GM21723 (cell line): ENCODE results near the gene TSSK6.

Experiments used
- ATAC-seq: cut with Tn5 transposase; IDR thresholded peaks from one replicate; pipeline ENCODE4 v1.9.1; 2021; ENCODE audit warnings: mild to moderate bottlenecking, moderate library complexity; ENCODE audit not compliant: unreplicated experiment

TSSK6 gene

DNA sequence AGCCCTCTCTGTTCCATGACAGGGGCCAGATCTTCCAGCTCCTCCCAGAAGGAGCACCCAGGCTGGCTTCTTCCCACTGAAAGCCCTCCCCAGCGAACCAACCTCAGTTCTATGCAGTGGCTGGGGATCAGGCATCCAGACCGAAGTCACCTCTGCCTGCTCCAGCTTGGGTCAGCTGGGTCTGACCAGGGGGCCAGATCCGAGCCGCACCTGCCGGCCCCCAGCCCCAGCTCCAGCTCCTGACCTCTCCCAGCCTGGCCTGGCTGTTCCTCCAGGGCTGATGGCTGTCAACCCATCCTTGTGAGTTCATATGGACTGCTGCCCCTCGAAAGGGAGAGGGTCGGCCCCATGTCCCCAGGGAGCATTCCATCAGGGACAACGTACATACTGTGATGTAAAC is 8.0 kb downstream of the TSSK6 start:
- no peak for ATAC-seq

DNA sequence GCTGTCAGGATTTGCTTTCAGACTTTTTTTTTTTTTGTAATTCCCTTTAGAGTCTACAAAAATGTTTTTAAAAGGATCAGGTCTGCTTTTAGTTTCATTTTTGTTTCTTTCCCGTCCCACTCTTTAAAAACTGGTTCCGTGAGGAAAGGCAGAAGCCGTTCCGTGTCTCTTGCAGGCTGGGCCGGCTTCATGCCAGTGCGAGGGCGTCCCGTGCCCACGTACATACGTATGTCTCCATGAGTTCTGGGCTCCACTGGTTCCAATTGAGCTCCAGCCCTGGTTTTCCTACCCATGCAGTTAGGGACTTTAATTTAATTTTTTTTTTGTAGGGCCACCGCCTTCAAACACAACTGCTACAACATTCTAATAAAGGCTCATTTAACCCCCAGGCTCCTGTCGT is 8.8 kb downstream of the TSSK6 start:
- no peak for ATAC-seq

DNA sequence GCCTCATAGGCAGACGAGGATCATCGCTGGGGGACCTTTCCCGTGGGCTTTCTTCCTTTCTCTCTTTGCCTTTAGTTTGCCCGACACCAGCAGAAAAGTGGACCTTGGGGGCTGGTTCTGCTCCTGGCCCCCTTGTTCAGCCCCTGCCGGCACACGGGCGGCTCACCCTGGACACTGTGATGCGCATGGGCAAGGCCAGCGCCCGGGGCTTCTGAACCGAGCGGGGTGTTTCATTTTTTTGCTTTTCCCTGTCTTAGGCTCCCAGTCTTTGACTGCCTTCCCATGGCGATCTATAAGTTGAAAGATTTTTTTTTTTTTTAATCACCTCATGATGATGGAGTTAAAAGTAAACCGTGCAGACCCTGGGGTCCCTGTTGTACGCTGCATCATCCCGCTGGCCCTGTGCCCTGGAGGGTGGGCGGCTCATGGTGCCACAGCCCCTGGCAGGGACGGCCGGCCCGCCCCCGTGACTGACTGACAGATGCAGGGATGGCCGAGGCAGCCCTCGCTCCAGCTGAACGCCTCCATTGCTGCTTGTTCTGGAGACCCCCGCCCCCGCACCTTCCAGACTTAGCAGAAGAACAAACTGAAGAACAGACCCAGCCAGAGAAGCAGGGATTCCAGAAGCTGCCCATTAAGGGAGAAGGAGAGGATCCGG is 9.6 kb downstream of the TSSK6 start:
- ATAC-seq: no peak

DNA sequence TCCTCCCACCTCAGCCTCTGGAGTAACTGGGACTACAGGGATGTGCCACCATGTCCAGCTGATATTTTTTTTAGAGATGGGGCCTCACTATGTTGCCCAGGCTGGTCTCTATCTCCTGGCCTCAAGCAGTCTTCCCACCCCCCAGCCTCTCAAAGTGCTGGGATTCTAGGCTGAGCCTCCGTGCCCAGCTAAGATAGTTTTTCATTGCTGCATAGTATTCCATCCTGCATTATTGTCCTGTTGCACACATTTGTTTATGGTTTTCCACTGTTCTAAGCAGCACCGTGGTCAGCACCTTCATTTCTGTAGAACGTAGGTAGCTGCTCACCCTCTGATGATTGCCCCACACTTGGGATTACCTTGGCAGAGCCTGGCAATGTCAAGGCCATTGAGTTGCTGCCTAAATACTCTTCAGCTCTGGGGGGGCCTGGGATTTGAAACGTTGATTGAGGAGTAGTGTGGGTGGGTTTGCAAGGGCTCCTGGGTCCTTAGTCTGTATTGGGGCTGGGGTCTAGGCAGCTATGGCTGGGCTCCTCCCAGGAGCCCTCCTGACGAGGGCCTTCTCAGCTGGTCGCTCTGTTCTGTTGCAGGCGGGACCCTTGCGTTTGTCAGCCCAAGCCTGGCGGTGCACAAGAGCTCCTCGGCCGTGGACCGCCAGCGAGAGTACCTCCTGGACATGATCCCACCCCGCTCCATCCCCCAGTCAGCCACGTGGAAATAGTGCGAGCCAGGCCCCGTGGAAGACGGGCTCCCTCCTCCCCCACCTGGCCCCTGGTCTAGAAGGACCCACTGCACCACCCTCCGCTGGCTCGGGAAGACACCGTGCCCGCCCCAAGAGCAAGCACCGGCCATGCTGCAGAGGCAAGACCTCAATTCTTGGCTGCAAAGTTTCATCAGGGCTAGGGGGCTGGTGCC is 10.3 kb downstream of the TSSK6 start:
- no peak for ATAC-seq

GRCh38 chr19:19502808-19503602 is 12.3 kb downstream of the TSSK6 start:
- ATAC-seq: no peak

- no peak for ATAC-seq
Measured at GRCh38 chr19:19502281-19502680, 13.1 kb downstream of the TSSK6 start.

GRCh38 chr19:19501798-19502197 is 13.6 kb downstream of the TSSK6 start:
- no peak for ATAC-seq

GRCh38 chr19:19500975-19501644 is 14.2 kb downstream of the TSSK6 start:
- ATAC-seq: no peak

DNA sequence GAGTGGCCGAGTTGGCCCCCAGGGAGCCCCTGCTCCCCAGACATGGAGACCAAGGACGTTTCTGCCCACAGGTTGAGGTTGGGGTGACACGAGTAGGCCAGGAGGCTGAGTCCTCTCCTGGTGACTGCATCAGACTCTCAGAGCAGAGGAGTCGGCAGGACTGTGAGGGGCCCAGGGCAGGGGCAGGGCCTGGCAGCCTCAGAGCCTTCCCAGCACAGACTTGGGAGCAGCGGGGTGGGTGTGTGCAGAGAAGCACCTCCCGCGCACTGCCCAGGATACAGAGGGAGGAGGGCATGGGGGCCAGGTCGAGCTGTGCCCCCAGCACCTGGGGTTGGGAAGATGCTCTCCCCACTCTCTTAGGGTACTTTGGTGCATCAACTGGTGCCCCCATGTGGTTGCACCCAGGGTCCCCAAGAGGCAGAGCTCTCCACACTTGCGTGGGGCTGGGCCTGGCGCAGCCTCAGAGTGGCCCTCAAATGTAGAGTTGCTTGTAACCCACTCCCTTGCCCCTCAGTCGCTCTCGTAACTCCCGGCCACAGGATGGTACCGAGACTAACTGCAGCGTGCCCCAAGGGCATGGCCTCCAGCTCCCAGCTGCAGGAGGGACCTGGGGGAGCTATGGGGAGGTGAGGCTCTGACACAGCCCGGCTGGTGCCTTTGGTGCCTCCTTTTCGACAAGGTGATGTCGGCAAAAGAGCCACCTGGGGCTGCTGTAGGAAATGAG is 15.9 kb downstream of the TSSK6 start:
- no peak for ATAC-seq

DNA sequence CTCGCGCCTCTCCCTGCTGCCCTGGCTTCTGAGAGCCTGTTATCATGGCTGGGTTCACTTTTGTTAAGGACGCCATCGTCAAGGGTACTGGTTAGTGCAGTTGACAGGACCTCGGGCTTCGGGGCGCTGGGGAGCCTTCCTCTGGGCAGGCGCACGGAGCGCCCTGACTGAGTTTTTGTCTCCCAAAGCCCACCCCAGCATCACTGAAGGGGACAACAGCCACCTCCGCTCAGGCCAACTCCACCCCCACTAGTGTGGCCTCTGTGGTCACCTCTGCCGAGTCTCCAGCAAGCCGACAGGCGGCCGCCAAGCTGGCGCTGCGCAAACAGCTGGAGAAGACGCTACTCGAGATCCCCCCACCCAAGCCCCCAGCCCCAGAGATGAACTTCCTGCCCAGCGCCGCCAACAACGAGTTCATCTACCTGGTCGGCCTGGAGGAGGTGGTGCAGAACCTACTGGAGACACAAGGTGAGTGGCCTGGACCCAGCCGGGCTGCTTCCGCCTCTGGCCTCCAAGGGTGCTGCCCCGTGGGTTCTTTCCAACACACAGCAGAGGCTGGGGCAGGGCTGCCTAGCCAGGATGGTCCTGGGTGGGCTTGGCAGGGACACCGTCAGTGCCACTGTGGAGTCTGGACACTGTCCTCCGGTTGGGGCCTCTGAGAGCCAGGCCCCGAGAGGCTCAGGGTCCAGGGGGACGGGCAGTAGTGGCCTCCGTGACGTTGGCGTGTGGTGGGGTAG is 16.9 kb downstream of the TSSK6 start:
- ATAC-seq: no peak

GRCh38 chr19:19495614-19496603 is 19.4 kb downstream of the TSSK6 start:
- no peak for ATAC-seq

DNA sequence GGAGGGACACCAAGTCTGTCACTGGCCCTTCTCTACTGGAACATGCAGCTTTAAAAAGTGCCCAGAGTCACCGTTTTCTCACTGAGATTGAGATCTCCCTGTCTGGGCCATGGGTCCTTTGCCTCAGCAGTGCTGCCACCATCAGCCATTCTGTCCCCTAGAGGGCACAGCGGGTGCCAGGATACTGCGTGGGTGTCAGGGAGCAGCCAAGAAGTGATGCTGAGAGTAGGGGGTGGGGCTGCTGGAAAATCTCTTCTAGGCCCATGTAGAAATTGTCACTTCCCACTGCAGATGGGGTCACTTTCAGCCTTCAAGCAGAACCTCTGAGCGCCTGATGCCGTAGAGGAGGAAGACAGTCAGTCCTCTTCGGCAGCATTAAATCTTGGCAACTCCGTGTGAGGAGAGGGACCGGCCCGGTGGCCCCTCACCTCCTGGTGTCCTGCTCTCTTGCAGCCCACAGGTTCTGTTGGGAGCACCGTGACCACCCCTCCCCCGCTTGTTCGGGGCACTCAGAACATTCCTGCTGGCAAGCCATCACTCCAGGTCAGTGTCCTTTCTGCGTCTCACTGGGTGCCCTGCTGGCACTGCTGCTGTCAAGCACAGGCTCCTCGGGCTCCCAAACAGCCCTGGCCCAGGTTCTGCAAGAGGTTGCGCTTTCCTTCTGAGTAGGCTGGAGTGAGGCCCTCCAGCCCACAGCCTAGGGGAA is 21.4 kb downstream of the TSSK6 start:
- no peak for ATAC-seq

GRCh38 chr19:19492026-19492610 is 23.2 kb downstream of the TSSK6 start:
- no peak for ATAC-seq

- ATAC-seq: no peak
Measured at GRCh38 chr19:19491321-19492025, 23.9 kb downstream of the TSSK6 start.

GRCh38 chr19:19490214-19490968 is 25.0 kb downstream of the TSSK6 start:
- no peak for ATAC-seq

DNA sequence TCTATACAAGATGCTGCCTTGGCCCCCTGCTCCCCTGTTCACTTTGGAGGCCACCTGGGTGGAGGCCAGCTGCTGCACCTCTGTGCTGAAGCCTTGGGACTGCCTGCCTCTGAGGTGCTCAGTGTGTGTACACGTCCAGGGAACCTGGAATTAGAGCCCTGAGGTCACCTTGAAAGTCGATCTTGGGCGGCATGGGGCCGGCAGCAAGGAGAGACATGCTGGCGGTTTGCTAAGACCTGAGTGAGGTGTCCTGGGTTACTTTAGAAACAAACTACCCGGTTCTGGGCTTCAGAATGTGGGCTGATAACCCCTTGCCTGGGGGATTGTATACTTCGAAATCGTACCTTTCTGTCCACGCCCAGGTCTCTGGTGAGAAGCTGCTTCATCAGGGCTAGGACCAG is 25.5 kb downstream of the TSSK6 start:
- no peak for ATAC-seq
